Measurements from ENCODE around the gene POLG2. TPM values are rescaled to one million over a fixed set of nuclear protein-coding genes. Genes with fewer than 3 reads are reported as not detected.

Gene POLG2
- total RNA-seq, 2 donors from 2014 or later: 27.1 to 33.9 TPM

DNA sequence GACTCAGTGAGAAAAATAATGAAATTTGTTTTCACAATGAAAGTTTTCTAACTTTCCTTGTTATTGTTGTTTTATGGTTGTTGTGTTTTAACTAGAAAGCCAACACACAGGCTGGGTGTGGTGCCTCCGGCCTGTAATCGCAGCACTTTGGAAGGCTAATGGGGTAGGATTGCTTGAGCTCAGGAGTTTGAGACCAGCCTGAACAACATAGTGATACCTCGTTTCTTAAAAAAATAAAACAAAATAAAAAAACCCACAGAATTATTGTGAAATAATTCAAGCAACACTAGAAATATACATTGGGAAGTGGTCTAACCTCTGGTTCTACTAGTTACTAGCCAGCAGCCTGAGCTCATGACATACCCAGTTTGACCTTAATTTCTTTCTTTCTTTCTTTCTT, 47.3 kb downstream of the POLG2 start:
- H3K27ac ChIP-seq (ENCODE audit: low read depth, low read length): no peak overlapping the region
- no peaks in the 10 kb centered on the region for H3K9me3 Mint-ChIP-seq
- H3K36me3 ChIP-seq (ENCODE audit: control insufficient read depth, insufficient read depth, low read length): no peaks in the 10 kb centered on the region
- no peak overlapping the region for H3K27ac Mint-ChIP-seq
- no peaks in the 10 kb centered on the region for H3K36me3 Mint-ChIP-seq (ENCODE audit: low read depth)
- H3K27me3 Mint-ChIP-seq (ENCODE audit: insufficient read depth): no peaks in the 10 kb centered on the region
- WGBS, 2 experiments (ENCODE audit: insufficient coverage in 1 of 2, insufficient read length in 1 of 2): 97% methylated on average over 3 of the region's 3 CpGs; no CpG with 5 or more reads in 1 of the 2 experiments
- TF ChIP-seq, protein P1, sequence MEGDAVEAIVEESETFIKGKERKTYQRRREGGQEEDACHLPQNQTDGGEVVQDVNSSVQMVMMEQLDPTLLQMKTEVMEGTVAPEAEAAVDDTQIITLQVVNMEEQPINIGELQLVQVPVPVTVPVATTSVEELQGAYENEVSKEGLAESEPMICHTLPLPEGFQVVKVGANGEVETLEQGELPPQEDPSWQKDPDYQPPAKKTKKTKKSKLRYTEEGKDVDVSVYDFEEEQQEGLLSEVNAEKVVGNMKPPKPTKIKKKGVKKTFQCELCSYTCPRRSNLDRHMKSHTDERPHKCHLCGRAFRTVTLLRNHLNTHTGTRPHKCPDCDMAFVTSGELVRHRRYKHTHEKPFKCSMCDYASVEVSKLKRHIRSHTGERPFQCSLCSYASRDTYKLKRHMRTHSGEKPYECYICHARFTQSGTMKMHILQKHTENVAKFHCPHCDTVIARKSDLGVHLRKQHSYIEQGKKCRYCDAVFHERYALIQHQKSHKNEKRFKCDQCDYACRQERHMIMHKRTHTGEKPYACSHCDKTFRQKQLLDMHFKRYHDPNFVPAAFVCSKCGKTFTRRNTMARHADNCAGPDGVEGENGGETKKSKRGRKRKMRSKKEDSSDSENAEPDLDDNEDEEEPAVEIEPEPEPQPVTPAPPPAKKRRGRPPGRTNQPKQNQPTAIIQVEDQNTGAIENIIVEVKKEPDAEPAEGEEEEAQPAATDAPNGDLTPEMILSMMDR (conservative IDR thresholded peaks at IDR 0.05): no peak
- no peaks in the 10 kb centered on the region for H3K4me1 ChIP-seq (ENCODE audit: control insufficient read depth, insufficient read depth, low read length)
- H3K9me3 ChIP-seq (ENCODE audit: control insufficient read depth, low read length): no peaks in the 10 kb centered on the region
- H3K4me1 Mint-ChIP-seq: no peaks in the 10 kb centered on the region
- no peak overlapping the region for H3K4me3 Mint-ChIP-seq
- no peak overlapping the region for H3K4me3 ChIP-seq (ENCODE audit: low read length)
- no peak overlapping the region for H3K9ac ChIP-seq (ENCODE audit: extremely low read depth, low read length, poor library complexity, severe bottlenecking)
- no peaks in the 10 kb centered on the region for H3K27me3 ChIP-seq (ENCODE audit: control insufficient read depth, insufficient read depth, low read length, poor library complexity, severe bottlenecking)
- no peak for DNase-seq

- no peaks in the 10 kb centered on the region for H3K9me3 Mint-ChIP-seq
- no peak within 1 kb of the TSS for H3K4me3 ChIP-seq (ENCODE audit: low read length)
- H3K27me3 ChIP-seq (ENCODE audit: control insufficient read depth, insufficient read depth, low read length, poor library complexity, severe bottlenecking): no peaks in the 10 kb centered on the region
- H3K36me3 ChIP-seq (ENCODE audit: control insufficient read depth, insufficient read depth, low read length): no peaks in the 10 kb centered on the region
- 90 to 92% methylated on average over 5 to 8 of the region's 10 CpGs for WGBS, 2 experiments (ENCODE audit: insufficient coverage in 1 of 2, insufficient read length in 1 of 2)
- no peak within 1 kb of the TSS for H3K9ac ChIP-seq (ENCODE audit: extremely low read depth, low read length, poor library complexity, severe bottlenecking)
- no peak within 1 kb of the TSS for H3K27ac ChIP-seq (ENCODE audit: low read depth, low read length)
- no peaks in the 10 kb centered on the region for H3K4me1 ChIP-seq (ENCODE audit: control insufficient read depth, insufficient read depth, low read length)
- TF ChIP-seq, protein P1 (conservative IDR thresholded peaks at IDR 0.05): no peak
- H3K4me1 Mint-ChIP-seq: no peaks in the 10 kb centered on the region
- no peak for DNase-seq
- H3K27me3 Mint-ChIP-seq (ENCODE audit: insufficient read depth): no peaks in the 10 kb centered on the region
- no peaks in the 10 kb centered on the region for H3K36me3 Mint-ChIP-seq (ENCODE audit: low read depth)
- H3K27ac Mint-ChIP-seq: no peak within 1 kb of the TSS
- no peak within 1 kb of the TSS for H3K4me3 Mint-ChIP-seq
- no peaks in the 10 kb centered on the region for H3K9me3 ChIP-seq (ENCODE audit: control insufficient read depth, low read length)
These were observed 48.0 kb downstream of the POLG2 start, which contains the start of gene MILR1 for GRCh38 chr17:64448665-64449512. Gene MILR1, plus strand, starts transcription at chr17:64449115. Its CDS starts 54 bp downstream, at chr17:64449169.

DNA sequence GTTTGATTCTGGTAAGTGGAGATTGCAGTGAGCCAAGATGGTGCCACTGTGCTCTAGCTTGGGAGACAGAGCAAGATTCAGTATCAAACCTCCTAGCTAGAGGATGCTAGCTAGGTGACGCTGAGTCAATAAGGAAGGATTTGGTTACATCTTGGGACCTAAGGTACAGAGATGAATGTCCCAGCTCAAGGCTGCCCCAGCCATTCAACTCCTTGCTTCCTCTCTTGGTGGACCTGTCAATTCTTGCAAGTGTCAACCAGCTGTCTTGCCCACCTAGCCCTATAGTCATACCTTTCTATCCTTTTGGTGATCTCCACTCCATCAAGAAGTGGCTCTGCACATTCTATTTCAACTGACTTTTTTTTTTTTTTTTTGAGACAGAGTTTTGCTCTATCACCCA, 49.3 kb downstream of the POLG2 start:
- Histone ChIP-seq H3K27ac (ENCODE audit: low read depth, low read length) (no peak overlapping the region), H3K9me3 (ENCODE audit: control insufficient read depth, low read length) (no peaks in the 10 kb centered on the region), H3K4me3 (ENCODE audit: low read length) (no peak overlapping the region), H3K27me3 (ENCODE audit: control insufficient read depth, insufficient read depth, low read length, poor library complexity, severe bottlenecking) (no peaks in the 10 kb centered on the region), H3K36me3 (ENCODE audit: control insufficient read depth, insufficient read depth, low read length) (no peaks in the 10 kb centered on the region), H3K4me1 (ENCODE audit: control insufficient read depth, insufficient read depth, low read length) (no peaks in the 10 kb centered on the region), H3K9ac (ENCODE audit: extremely low read depth, low read length, poor library complexity, severe bottlenecking) (no peak overlapping the region)
- Mint-ChIP-seq H3K4me1 (no peaks in the 10 kb centered on the region), H3K4me3 (no peak overlapping the region), H3K36me3 (ENCODE audit: low read depth) (no peaks in the 10 kb centered on the region), H3K27me3 (ENCODE audit: insufficient read depth) (no peaks in the 10 kb centered on the region), H3K9me3 (no peaks in the 10 kb centered on the region), H3K27ac (no peak overlapping the region)
- no peak for DNase-seq
- 87 to 90% methylated on average over 1 of the region's 1 CpG for WGBS, 2 experiments (ENCODE audit: insufficient coverage in 1 of 2, insufficient read length in 1 of 2)
- TF ChIP-seq, protein P1 (conservative IDR thresholded peaks at IDR 0.05): no peak

All from endodermal cell (in vitro differentiated cells).